Retina (tissue), 1 donor: Measurements from ENCODE around the gene ARL11.

Experiments
- DNase-seq: peaks from one replicate; pipeline ENCODE4 v3.0.0-alpha.2; 2016

The ARL11 gene

DNA sequence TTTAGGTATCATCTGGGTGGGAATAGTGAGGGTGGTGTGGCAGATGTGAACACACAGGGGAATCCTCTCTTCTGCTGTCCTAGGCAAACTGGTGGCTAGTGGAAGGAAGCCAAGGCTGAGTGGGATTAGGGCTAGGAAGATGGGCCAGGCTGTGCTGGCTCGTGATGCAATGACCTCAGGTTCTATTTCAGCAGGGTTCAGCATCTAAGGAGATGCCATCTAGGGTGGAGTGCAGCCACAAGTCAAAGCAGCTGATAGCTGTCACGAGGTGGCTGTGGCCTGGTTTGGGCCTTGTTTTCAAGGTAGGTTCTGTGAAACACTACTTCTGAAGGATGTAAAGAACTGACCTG lies 21.6 kb downstream of the ARL11 start:
- no peak for DNase-seq

- no peak for DNase-seq
Observed at GRCh38 chr13:49651570-49652354, 23.5 kb downstream of the ARL11 start.

DNA sequence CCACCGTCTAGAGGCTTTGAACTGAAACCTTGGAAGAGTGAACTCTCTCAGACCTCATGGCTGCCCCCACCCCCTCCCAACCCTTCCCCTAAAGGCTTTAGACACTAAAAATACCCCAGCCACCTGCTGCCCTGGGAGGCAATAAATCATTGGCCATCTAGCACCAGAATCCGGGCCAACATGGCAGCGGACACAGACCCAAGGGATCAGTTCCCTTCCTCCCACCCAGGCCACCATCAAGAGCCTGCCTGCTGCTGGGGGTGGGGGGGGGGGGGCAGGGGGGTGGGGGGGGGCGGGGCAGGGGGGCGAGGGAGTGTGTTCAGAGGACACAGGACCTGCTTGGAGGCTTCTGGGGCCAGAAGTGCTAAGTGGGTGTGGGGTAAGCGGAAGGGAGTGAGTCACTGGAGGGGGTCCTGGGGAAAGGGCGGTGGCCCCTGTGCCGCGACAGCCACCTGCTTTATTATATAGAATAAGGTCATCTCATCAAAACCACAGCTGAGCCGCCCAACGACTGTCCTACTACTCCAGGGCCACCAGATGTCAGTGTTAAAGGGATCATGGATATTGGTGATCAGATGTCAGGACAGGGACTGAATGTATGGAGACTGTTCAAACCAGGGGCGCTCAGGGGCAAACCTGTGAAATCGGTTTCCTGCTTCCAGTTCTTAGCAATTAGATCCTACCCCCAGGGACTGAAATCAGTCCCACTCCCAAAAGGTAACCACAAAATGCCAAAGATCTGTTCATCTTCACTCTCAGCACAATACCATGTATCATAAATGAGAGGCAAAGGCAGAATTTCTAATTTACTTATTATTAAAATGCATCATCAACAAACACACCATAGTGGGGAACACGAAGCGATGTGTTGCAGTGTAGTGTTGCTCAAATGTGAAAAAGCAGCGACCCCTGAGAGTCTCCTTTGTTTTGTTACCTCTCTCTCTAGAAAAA lies 24.3 kb downstream of the ARL11 start:
- peak; percentile 58 for DNase-seq

DNA sequence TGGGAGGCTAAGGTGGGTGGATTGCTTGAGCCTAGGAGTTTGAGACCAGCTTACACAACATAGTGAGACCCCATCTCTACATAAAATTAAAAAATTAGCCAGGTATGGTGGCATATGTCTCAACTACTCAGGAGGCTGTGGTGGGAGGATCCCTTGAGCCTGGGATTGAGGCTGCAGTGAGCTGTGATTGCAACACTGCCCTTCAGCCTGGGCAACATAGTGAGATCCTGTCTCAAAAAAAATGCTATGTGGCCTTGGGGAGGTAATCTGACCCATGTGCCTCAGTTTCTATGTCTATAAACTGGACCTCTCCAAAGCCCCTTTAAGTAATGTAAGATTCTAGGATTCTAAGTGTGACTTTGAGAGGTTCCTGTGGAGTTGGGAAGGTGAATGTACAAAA lies 25.2 kb downstream of the ARL11 start:
- no peak for DNase-seq

DNA sequence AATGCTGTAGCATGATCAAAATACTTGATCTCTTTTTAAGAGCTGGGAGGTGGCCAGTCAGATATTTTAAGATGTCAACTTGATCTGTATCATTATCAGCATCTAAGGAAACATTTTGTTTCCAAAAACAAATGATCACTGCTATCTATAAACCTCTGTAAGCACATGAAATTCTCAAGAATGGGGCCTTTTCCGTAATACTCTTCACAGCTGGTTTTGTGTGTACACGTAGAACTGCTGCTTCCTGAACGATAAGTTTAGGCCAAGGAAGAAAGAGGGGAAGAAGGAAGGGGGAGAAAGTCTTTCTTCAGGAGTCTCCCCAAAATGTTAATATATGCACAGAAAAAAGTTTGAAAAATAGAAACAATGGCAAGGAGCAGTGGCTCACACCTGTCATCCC lies 25.7 kb downstream of the ARL11 start:
- no peak for DNase-seq

GRCh38 chr13:49655906-49656305 lies 27.6 kb downstream of the ARL11 start:
- no peak for DNase-seq

DNA sequence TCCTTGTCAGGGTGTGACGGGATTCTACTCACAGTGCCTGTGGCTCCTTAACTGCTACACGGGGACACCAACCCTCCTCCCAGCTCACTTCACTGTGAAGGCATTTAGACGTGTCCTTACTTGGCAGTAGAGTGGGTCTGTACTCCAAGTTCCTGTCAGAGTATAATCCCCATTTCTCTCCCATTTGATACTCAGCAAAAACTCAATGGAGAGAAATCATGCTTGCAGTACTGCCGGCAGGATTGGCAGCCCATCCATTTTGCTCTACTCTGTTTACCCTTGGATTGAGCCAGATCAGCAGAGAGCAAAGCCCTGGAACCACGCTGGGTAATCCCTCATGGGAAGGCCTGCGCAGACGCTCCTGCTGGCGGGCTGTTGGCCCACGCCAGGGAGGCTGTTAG lies 28.9 kb downstream of the ARL11 start:
- no peak for DNase-seq

- peak; percentile 22 for DNase-seq
Observed at GRCh38 chr13:49664606-49665005, 36.3 kb downstream of the ARL11 start.

DNA sequence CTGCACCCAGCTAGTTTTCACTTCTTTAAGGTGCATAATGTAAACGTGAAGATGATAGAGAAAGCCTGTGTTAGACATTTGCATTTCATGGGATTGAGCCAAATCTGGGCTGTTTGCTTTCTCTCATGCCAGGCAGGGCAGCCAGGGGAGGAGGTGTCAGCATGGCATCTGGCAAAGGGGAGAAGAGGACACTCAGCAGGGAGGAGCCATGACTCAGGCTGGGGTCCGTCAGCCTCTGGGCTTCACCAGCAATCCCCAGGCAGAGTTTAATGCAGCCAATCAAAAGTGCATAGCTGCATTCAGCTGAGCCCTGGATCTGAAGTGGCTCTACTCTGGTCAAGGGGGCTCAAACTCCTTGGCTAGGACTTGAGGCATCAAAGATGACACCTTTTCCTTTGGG lies 39.5 kb downstream of the ARL11 start:
- DNase-seq = no peak

- DNase-seq = peak; percentile 78
Observed at GRCh38 chr13:49669735-49670309, 41.5 kb downstream of the ARL11 start.

GRCh38 chr13:49670828-49671227 lies 42.5 kb downstream of the ARL11 start:
- DNase-seq = no peak

DNA sequence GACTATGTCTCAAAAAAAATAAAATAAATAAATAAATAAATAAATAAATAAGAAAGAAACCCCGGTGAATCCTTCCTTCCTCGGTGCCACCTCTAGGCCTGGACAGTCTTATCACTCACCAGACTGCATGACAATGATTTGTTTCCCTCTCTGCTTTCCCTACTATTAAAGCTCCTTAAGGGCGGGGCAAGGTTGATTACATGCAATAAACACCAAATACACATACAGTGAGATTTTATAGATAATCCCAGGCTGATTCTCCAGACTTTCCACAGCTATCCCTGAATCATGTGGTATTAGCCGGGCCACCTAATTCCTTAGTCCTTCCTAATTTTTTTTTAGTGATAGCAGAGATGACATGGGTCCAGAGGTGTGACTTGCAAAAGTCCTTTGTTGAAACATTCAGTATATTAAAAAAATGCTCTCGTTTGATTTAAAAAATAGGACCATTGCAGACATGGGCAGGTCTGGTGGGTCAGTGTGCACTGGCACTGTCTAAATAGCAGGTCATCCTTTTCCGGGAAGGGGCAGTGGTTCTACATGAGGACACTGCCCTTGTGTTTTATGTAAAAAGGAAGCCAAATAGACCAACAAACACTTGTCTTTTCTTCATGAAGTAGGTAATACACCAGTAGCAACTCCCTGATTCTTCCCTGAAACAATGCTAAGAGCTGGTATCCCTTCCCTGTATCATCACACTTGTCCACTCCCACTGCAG lies 48.4 kb downstream of the ARL11 start:
- DNase-seq = no peak

- DNase-seq = no peak
Observed at GRCh38 chr13:49678191-49678914, 50.0 kb downstream of the ARL11 start.

GRCh38 chr13:49679246-49679645 lies 50.9 kb downstream of the ARL11 start:
- DNase-seq = no peak

GRCh38 chr13:49681842-49682435 lies 53.6 kb downstream of the ARL11 start:
- DNase-seq = peak; percentile 86
